SKM-1 treated with dmso at 0.1 percent for 144 hours (cell line): Measurements from ENCODE around the gene PTCRA.

Experiments used
- DNase-seq: peaks from one replicate; lab custom pipeline; 2025; ENCODE audit not compliant: unreplicated experiment; lab: John Stamatoyannopoulos, UW

PTCRA gene

GRCh38 chr6:42902429-42903263, 13.2 kb upstream of the PTCRA start:
- DNase-seq, result peak; percentile 13

DNA sequence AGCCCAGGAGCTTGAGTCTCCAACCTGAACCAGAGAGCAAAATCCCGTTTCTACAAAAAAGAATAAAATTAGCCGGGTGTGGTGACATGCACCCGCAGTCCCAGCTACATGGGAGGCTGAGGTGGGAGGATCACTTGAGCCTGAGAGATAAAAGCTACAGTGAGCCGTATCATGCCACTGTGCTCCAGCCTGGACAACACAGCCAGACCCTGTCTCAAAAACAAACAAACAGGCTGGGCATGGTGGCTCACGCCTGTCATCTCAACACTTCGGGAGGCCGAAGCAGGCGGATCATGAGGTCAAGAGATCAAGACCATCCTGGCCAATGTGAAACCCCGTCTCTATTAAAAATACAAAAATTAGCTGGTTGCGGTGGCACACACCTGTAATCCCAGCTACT, 11.4 kb upstream of the PTCRA start:
- no peak for DNase-seq

GRCh38 chr6:42907336-42907735, 8.5 kb upstream of the PTCRA start:
- no peak for DNase-seq

- no peak for DNase-seq
These were observed 6.0 kb upstream of the PTCRA start for GRCh38 chr6:42909835-42910234.

DNA sequence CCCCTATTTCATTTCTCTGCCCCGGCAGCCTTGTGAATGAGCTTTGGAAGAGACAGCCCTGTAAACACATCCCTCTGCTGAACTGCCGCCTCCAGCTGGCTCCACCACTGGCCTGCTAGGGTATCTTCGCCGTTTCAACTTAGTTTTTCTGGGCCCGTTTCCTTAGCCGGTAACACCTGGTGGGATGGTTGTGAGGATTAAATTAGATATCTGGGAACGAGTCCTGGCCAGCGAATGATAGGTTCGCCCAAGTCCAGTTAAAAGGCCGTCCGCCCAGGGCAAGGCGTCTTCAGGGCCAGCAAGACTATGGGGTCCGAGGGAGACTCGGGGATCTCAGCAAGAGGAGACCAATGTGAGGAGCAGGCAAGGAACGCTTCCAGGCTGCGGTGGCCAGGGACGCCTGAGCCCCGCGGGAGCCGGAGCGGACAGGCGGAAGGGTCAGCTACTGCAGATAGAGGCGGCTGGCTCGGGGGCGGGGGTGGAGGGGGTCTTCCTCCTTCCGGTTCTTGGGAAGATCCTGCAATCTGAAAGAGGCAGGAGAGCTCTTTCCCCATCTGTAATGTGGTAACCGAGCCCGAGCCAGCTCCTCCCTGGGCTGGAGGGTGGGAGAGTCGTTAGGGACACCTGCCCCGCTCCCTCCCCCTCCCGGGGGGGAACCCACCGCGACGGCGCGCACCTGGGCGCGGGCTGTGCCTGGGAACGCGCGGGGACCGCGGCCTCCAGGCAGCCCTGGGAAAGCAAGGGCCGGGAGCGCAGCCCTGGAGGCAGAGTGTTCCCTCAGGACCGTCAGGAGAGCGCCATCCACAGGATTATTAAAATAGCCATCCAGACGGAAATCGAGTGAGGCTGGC, 4.5 kb upstream of the PTCRA start:
- DNase-seq, result no peak

DNA sequence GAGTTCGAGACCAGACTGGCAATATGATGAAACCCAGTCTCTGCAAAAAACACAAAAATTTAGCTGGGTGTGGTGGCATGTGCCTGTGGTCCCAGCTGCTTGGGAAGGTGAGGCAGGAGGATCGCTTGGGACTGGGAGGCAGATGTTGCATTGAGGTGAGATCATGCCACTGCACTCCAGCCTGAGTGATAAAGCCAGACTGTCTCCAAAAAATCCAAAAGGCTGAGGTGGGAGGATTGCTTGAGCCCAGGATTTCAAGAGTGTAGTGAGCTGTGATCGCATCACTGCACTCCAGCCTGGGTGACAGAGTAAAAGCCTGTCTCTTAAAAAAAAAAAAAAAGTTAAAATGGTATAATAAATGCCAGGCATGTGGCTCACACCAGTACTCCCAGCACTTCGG, 1.3 kb upstream of the PTCRA start:
- no peak for DNase-seq

DNA sequence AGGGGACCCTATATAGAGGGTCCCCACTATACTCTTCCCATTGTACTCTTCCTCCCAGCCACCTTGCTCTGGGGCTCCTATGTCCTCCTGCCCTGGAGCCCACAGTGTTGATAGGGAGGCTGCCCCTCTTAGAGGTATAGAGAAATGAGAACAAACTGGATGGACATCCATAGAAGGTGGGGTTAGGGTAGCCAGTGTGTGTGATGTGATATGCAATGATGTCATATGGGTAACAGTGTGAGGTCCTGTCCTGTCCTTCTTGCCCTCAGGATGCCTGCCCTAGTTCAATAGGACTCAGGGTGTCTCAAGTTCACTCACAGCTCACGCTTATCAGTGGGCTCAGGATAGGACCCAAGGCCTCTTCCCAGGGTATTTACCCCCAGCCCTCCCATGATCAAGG, 435 bp downstream of the PTCRA start:
- no peak for DNase-seq

- DNase-seq, result no peak
These were observed 5.9 kb downstream of the PTCRA start for GRCh38 chr6:42921801-42922200.

- peak; percentile 73 for DNase-seq
These were observed 7.8 kb downstream of the PTCRA start for GRCh38 chr6:42923666-42924065.

GRCh38 chr6:42925248-42925857, 9.5 kb downstream of the PTCRA start:
- no peak for DNase-seq

DNA sequence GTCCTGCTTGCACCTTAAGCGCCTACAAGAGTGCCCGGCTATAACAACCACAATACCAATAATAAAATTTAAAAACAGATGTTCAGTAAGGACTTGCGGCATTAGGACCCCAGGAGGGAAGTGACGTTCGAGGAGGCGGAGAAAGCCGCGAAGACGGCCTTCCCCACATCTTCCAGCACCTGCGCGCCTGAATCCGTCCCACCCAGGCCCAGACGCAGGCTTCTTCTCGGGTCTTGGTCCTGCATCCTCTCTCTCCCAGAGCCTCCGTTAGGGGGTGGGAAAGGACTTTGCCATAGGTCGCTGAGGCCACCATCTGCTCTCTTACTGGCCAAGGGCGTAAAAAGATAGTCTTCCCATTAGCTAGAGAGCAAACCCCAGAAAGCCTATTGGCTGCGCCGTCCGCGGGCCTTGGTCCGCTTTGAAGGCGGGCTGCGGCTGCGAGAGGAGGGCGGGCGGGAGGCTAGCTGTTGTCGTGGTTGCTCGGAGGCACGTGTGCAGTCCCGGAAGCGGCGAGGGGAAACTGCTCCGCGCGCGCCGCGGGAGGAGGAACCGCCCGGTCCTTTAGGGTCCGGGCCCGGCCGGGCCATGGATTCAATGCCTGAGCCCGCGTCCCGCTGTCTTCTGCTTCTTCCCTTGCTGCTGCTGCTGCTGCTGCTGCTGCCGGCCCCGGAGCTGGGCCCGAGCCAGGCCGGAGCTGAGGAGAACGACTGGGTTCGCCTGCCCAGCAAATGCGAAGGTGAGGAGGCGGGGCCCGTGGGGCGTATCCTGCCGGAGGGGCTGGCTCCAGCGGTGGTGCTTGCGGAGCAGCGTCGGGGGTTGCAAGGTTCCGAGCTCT, 13.3 kb downstream of the PTCRA start, which contains the start of gene CNPY3:
TSS of gene CNPY3 (plus strand) at position 495 of the 835 bp plus-strand sequence. CDS start at position 586, 91 bp downstream.
- DNase-seq, result peak; percentile 98

DNA sequence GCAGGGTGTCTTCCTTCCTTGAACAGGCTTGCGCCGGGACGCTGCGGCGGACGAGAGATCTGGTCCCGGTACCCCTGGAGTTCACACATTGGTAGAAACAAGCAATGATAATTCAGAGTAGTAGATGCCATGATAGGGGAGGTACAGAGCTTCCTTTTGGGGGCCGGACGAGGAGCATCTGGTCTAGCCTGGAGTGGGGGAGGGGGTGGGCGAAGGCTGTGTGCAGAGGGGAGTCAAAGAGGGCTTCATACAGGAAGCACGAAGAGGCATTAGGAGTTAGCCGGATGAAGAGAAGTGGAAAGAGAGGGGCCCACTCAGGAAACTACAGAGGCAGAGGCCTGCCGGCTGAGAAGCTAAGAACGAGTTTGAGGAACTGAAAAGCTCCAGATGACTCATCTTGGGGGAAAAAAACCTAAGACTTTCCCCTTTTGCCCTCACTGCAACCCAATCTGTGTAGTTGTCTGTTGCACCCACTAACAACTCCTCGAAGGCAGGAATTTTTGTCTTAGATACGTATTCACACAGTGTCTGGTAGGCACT, 14.0 kb downstream of the PTCRA start:
- DNase-seq, result peak; percentile 97

GRCh38 chr6:42932412-42932811, 16.6 kb downstream of the PTCRA start:
- no peak for DNase-seq

DNA sequence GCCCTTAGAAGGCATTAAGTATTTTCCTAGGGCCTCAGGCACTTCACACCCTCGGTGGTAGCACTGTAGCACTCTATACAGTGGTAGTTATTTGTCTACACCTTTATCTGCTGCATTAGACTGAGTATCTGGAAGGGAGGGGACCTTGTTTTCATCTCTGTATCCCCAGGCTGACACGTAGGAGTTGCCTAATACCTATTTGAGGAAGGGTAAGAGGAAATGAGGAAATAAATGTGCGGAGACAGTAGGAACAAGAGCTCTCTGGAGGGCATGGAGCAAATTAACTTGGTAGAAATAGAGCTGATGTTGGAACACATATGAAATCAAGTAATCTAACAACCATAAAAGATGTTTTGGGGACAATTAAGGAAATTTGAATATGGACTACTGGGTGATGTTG, 17.4 kb downstream of the PTCRA start:
- DNase-seq, result peak; percentile 95

GRCh38 chr6:42935322-42935721, 19.5 kb downstream of the PTCRA start:
- DNase-seq, result peak; percentile 68

- no peak for DNase-seq
These were observed 20.5 kb downstream of the PTCRA start for GRCh38 chr6:42936398-42936797.

GRCh38 chr6:42937548-42938427, 21.9 kb downstream of the PTCRA start:
- no peak for DNase-seq

DNA sequence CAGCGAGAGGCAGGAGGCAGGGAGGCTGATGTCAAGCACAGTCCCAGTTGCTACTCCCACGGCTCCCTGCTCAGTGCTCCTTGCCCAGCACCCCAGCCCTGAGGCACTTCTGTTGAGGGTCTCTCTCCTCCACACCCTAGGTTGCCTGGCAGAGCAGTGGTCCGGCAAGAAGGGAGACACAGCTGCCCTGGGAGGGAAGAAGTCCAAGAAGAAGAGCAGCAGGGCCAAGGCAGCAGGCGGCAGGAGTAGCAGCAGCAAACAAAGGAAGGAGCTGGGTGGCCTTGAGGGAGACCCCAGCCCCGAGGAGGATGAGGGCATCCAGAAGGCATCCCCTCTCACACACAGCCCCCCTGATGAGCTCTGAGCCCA, 22.6 kb downstream of the PTCRA start:
- no peak for DNase-seq

- DNase-seq, result no peak
These were observed 23.3 kb downstream of the PTCRA start for GRCh38 chr6:42938987-42939809.
